GM21515 (cell line): ENCODE results near the gene CD58.
"Not testable (repeated sequence)": the region's sequence is repeated elsewhere in the genome, so short reads cannot be mapped to it uniquely, and the experiment has no call there.

ENCODE experiments used
- ATAC-seq: cut with Tn5 transposase; IDR thresholded peaks from one replicate; pipeline ENCODE4 v1.9.1; 2021; ENCODE audit not compliant: unreplicated experiment

CD58 gene, protein sequence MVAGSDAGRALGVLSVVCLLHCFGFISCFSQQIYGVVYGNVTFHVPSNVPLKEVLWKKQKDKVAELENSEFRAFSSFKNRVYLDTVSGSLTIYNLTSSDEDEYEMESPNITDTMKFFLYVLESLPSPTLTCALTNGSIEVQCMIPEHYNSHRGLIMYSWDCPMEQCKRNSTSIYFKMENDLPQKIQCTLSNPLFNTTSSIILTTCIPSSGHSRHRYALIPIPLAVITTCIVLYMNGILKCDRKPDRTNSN

GRCh38 chr1:116570358-116571214 is at the start of gene CD58:
TSS of gene CD58 (minus strand) at chr1:116571026. CDS start at chr1:116570972, 54 bp downstream.
- ATAC-seq: peak; percentile 57

DNA sequence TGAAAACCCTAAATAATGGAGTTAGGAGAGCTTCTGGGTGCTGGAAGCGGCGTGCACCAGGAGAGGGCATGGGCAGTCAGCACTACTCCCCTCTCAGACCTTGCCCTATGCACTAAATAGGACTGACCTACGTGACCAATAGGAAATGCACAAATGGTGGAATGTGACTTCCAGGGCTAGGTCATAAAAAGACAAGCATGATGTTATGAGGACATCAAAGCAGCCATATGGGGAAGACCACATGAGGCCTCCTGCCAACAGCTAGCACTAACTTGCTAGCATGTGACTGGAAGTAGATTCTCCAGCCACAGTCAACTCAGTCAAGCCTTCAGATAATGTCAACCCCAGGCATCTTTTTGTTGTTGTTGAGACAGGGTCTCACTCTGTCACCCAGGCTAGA is 49.6 kb upstream of the CD58 start:
- ATAC-seq: not testable (repeated sequence)

DNA sequence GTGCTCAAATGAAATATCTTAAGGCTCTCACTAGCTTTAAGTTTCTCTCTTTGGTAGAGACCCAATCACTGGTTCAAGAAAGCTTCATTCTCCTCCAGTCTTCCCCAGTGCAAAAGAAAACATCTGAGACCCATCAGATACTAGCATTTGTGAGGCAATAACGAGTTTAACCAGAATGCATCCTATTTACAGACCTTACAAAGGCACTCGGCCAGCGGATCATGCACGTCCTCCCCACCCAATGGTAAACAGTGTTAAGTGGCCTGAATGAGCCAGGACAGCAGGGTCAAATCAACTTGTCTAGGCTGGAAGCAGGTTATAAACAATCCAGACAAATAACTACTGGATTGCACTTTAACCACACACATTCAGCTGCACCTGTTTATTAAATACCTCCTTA is 48.3 kb upstream of the CD58 start:
- ATAC-seq: not testable (repeated sequence)

DNA sequence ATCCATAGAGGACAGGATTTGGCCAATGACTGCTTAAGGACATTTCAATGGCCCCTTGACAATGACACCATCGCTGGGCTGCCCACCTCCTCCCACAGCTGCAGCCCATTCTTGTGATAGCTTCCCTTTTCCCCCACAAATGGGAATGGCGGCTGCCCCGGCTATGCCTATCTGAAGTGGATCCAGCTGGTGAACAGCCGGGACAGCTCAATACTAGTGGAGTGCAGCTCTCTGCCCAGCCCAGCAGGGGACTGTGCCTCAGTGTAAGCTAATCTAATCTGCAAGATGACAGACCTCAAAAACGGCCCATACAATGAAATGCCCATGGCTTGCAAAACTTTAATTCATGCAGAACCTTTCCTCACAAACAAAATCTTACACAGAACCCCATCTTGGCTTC is 47.0 kb upstream of the CD58 start:
- not testable (repeated sequence) for ATAC-seq

DNA sequence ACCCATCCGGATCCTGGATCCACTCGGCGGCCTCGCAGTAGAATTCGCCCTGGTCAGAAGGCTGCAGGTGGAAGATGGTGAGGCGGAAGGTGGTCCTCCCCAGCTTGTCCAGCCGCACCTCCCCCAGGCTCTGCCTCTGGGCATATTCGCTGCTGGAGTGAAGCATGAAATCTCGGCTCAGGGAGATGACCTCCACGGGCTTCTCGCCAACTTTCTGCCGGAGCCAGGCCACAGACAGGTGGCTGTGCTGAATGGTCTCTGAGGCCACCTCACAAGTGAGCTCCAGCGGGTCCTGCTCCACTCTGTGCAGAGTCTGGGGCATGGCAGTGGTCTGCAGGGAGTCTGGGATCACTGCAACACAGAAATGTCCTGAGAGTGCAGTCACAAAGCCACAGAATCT is 43.0 kb upstream of the CD58 start:
- not testable (repeated sequence) for ATAC-seq

DNA sequence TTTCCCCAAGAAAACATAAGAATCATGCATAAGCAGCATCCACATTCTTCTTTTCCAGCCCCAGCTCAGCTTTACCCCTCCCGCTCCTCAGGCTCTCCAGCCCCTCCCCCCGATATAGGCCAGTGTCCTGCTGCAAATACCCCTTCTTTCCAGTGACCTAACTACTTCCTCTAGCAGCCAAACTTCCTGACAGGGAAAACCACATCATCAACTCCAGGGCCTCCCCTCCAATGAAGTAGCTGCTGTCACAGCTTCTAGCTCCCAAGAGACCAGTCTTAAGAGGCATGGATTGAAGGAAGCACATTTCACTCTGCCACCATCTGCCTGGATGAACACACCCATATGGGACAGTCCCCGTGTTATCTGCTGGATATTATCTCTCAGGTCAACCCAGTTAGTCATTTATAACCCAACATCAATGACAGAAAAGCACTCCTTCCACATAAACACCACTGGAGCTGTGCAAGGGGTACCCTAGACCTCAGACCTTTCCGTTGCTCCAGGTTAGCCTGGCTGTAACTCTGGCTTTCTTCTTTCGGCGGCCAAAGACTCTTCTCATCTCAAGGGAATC is 39.1 kb upstream of the CD58 start:
- not testable (repeated sequence) for ATAC-seq

DNA sequence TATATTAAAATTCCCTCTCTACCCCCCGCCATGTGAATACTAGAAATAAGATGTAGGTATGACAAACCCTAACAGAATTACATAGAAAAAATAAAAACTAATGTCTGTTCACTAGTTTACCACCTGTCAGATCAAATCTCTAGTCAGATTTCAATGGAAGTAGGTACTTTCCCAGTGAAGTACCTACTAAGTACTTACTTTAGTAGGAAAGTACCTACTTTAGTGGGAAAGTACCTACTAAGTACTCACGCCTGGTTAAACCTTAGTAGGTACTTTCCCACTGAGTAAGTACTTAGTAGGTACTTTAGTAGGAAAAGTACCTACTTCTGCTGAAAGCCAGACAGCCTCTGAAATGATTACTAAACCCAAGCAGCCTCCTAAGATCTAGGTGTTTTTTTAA is 38.0 kb upstream of the CD58 start:
- ATAC-seq: not testable (repeated sequence)

GRCh38 chr1:116608151-116608550 is 37.3 kb upstream of the CD58 start:
- not testable (repeated sequence) for ATAC-seq

DNA sequence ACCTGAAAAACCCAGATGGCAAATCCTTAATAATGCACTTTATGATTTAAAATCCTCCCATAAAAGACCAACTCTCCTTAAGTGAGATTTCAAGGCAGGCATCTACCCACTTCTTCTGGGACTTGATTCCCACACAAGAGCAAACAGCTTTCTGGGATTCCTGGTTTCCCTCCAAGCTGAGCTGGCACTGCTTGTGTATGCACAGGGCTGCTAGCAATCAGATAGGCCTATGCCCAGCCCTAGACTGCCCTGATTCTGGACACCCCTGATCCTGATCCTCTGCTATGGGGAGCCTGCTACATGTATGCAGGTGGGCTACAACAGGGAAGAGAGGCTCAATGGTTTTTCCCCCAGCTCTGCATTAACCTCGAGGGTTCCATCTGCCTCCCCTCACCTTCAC is 36.6 kb upstream of the CD58 start:
- ATAC-seq: not testable (repeated sequence)

DNA sequence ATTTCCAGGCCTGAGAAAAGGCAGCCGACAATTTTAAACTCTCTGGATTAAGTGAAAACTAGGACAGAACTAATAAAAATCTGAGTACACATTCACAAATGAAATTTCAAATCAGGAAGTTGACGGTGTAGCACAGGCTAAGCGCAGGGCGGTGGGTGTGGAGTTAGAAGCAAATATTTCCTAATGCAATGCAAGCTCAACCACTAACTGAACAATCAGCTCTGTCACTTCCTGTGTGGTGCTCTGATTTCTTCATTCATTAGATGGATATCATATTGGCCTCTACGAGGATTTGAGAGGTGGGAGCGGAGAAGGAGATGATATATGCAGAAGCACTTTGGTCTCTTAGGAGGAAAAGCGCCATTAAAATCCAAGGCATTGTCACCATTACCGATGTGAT is 35.2 kb upstream of the CD58 start:
- not testable (repeated sequence) for ATAC-seq

DNA sequence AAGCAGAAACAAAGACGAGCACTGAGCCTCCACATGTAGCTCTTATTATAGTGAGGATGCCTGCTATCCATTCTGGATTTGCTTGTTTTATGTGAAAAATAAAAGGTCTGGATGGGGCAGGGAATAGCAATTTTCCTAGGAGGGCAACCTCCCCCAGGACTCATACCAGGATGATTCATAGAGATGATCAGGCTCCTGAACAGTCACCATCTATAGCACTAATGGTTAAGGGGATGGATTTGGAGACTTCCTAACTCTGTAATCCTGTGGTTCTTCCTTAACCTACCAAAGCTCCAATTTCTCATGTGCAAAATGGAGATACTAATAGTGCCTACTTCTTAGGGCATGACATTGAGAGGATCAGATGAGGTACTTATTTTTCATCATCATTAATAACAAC is 34.5 kb upstream of the CD58 start:
- ATAC-seq: no peak

- ATAC-seq: not testable (repeated sequence)
Measured at GRCh38 chr1:116604408-116604807, 33.6 kb upstream of the CD58 start.

DNA sequence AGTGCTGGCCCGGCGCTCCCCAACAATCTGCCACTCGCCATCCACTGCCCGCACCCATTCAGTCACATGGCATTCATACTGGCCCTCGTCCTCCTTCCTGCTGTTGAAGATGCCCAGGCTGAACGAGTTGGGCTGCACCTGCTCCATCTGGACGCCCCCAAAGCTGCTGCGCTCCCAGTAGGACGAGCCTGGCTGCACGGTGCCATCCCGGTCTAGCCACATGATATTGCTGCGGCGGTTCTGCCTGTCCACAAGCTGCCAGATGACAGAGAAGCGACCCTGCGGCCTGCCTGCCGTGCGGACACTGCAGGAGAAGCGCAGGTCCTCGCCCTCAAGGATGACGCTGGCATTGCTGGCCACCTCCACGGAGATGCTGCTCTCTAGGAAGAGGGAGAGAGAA is 32.8 kb upstream of the CD58 start:
- not testable (repeated sequence) for ATAC-seq

- ATAC-seq: not testable (repeated sequence)
Measured at GRCh38 chr1:116599369-116599768, 28.5 kb upstream of the CD58 start.

- ATAC-seq: not testable (repeated sequence)
Measured at GRCh38 chr1:116598420-116599036, 27.7 kb upstream of the CD58 start.

- peak; percentile 67 for ATAC-seq
Measured at GRCh38 chr1:116597388-116597787, 26.6 kb upstream of the CD58 start.

DNA sequence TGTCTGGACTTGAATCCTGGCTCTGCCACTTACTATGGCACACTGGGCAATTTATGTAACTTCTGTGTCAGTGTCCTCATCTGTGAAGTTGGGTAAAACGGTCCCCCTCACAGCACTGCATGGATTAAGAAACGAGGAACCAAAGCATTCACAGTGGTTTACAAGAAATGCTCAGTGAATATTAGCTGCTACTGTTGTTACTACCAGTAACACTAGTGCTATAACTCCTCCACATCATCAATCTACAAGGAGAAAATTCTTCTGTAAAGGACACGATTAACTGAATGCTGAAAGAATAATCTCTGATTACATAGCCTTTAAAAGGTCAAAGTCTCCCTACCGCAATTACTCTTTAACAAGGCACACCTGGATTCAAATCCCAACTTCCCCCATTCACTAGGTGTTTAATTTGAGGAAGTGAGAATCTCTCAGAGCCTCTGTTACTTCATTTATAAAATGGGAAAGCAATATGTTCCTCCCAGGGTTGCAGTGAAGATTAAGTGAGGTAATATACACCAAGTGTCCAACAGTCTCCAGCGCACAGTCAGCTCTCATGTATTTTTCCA is 26.0 kb upstream of the CD58 start:
- ATAC-seq: not testable (repeated sequence)

GRCh38 chr1:116595946-116596741 is 25.3 kb upstream of the CD58 start:
- ATAC-seq: not testable (repeated sequence)

- ATAC-seq: not testable (repeated sequence)
Measured at GRCh38 chr1:116595065-116595840, 24.4 kb upstream of the CD58 start.
